NOMO-1 treated with DMSO at 0.1 percent for 48 hours (cell line): ENCODE results near the gene ACTA1.
"Not testable (repeated sequence)": the region's sequence is repeated elsewhere in the genome, so short reads cannot be mapped to it uniquely, and the experiment has no call there.

Experiments used
- DNase-seq: peaks from one replicate; lab custom pipeline; 2025; ENCODE audit not compliant: unreplicated experiment; lab: John Stamatoyannopoulos, UW

ACTA1 gene

GRCh38 chr1:229409616-229410369 is 24.1 kb downstream of the ACTA1 start:
- DNase-seq = no peak

GRCh38 chr1:229408458-229409037 is 25.3 kb downstream of the ACTA1 start:
- DNase-seq = no peak

DNA sequence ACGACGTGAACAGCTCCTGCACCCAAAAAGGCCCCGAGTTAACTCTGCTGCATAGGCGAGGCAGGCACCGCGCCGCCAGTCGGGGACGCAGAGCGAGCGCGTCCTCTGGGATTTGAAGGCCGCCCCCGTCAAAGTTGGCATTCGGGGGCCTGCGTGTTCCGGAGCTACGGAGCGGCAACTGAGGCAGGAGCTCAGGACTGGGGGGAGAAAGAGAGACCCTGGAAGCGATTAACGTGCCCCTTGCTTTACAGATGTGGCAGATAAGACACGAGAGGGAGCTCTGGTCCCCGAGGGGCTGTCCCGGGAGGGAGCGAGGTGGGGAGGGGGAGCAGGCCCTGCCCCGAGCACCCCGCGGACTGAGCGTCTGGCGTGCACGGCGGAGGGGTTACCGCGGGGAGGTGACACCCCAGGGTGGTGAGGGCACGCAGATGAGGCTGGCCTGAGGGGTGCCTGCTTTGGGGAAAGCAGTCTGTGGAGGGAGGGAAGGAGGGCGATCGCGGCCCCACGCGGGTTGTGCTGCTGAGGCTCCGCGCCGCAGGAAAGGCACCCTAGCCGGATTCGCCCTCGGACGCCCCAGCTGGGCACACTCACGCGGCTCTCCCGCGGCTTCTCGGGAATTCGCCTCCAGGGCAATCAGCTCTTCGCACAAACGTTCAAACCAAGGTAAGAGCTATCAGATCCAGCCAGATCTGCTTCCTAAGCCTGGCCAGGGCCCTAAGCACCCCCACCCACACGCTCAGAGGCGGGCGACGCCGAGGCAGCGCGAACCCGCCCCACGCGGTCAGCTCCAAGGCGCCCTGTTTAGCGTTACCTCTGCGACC is 26.5 kb downstream of the ACTA1 start:
- no peak for DNase-seq

- no peak for DNase-seq
Measured at GRCh38 chr1:229406798-229407197, 27.1 kb downstream of the ACTA1 start.

GRCh38 chr1:229403573-229403972 is 30.3 kb downstream of the ACTA1 start:
- DNase-seq = no peak

GRCh38 chr1:229402993-229403392 is 30.9 kb downstream of the ACTA1 start:
- DNase-seq = no peak

DNA sequence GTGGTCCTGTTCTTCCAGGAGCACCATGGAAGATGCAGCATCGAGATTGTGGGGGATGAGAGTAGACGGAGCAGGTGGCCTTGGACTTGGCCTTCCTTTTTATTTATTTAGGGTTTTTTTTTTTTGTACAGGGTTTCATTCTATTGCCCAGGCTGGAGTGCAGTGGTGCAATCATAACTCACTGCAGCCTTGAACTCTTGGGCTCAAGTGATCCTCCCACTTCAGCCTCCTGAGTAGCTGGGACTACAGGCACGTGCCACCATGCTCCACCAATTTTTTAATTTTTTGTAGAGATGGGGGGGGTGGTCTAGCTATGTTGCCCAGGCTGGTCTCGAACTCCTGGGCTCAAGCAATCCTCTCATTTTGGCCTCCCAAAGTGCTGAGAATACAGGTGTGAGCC is 31.6 kb downstream of the ACTA1 start:
- DNase-seq = not testable (repeated sequence)

DNA sequence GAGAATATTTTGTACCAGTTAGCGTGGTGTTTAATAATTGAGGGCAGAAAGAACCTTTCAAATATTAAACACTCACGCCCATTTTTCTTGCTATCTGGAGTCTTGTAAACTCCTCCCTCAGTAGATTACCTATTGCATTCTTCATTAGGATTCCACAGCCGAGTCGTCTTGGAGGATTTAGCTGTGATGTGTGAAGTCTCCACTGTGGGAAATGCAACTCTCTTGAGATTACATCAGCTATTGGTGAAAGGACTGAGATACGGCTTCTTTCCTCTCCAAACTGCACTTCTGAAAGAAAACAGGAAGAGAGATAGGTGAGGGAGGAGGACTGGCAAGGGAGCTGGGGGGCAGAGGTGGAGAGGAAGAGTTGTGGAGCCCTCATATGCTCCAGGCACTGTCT is 36.1 kb downstream of the ACTA1 start:
- no peak for DNase-seq

- DNase-seq = no peak
Measured at GRCh38 chr1:229396585-229397206, 37.2 kb downstream of the ACTA1 start.

DNA sequence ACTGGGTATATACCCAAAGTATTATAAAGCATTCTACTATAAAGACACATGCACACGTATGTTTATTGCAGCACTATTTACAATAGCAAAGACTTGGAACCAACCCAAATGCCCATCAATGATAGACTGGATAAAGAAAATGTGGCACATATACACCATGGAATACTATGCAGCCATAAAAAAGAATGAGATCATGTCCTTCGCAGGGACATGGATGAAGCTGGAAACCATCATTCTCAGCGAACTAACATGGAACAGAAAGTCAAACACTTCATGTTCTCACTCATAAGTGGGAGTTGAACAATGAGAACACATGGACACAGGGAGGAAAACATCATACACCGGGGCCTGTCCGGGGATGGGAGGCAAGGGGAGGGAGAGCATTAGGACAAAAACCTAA is 39.4 kb downstream of the ACTA1 start:
- DNase-seq = not testable (repeated sequence)

DNA sequence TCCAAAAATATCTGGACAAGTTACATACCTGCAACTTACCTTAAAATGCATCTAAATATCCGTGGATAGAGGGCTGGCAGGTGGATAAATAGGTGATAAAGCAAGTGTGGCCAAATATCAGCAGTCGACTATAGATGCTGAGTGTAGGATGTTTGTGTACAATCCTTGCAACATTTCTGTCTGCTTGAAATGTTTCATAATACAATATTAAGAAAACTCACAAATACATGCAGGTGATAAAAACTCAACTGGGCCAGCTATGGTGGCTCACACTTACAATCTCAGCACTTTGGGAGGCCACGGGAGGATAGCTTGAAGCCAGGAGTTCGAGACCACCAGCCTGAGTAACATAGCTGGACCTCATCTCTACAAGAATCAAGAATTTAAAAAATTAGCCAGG is 41.0 kb downstream of the ACTA1 start:
- DNase-seq = no peak

DNA sequence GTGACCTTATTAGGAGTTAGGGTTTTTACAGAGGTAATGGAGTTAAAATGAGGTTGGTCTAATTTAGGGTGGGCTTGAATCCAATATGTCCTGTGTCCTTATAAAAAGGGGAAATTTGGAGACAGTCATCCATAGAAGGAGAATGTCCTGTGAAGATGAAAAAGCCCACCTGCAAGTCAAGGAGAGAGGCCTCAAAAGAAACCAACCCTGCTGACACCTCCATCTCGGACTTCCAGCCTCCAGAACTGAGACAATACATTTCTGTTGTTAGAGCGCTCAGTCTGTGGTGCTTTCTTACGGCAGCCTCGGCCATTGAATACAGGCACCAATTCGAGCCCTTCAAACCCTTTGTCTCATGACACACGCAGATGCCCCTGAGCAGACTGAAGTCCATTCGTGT is 43.8 kb downstream of the ACTA1 start:
- no peak for DNase-seq

DNA sequence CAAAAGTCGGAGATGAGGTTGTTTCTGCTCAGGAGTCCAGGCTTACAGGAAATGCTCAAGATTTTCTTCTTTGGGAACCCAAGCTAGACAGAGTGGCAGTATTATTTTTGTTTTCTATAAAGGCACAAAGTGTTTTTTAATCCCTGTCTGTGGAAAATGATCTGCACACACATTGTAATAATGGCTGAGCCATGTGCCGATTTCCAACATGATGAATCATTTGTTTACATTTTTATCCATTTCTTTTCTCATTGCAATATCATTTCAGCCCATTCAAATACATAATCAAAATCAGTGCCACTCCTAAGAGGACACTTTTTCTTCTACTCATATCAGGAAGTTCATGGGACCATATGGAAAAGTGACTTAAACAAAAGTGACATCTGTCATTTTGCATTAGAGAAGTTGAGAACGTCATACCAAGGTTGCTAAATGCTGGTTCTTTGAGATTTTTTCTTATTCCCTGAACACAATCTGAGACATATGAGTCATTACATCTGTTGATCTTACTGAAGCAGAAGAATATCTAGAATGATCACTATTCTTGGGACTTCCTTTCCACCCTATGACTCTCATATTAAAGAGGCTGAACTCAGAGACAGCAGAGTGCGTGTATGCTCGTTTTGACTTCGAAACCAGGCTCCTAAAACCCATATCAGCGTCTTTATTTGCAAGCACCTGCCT is 44.9 kb downstream of the ACTA1 start:
- no peak for DNase-seq

DNA sequence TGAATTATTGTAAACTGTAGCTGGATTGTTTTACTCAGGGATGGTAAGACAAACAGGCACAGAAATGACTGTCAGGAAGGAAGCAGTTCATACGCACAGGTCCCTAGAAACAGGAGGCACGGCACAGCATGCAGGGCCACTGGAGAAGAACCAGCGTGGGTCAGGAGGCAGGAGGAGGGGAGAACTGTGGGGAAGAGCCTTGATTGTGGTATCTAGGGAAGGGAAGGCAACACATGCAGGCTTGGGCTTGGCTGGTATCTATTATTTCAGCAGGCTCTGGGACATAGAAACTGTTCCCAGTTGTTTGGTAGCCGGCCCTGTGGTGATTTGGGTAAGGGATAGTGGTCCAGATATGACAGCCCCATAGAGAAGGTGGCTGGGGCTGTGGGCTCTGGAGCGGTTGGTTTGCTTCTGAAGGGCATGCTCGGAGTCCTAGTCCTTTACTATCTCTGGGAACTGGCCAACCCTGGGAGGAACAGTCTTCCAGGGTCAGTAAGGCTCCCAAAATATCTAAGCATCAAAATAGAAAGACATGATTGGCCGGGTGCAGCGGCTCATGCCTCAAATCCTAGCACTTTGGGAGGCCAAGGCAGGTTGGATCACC is 47.9 kb downstream of the ACTA1 start:
- no peak for DNase-seq

GRCh38 chr1:229384822-229385221 is 49.1 kb downstream of the ACTA1 start:
- no peak for DNase-seq

- no peak for DNase-seq
Measured at GRCh38 chr1:229383961-229384360, 49.9 kb downstream of the ACTA1 start.

DNA sequence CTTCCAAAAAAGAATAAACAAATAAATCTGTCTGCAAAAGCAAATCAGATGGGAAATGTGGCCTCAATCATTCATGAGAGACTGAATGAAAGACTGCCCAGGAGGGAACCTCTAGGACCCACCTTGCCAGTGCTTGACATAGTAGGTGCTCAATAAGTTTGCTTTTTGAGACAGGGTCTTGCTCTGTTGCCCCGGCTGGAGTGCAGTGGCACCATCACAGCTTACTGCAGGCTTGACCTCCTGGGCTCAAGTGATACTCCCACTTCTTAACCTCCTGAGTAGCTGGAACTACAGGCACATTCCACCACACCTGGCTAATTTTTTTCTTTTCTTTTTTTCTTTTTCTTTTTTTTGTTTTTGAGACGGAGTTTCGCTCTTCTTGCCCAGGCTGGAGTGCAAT is 50.7 kb downstream of the ACTA1 start:
- no peak for DNase-seq
